HG03060 (cell line): ENCODE measurements around the gene FRMD4B.

ENCODE experiments used
- ATAC-seq: cut with Tn5 transposase; IDR thresholded peaks from one replicate; pipeline ENCODE4 v1.9.1; 2021; ENCODE audit warnings: low read depth, moderate number of reproducible peaks; ENCODE audit not compliant: unreplicated experiment

Gene FRMD4B

GRCh38 chr3:69212411-69213160, 173.3 kb downstream of the FRMD4B start:
- ATAC-seq, result peak; percentile 84

- no peak for ATAC-seq
Observed at GRCh38 chr3:69210068-69210730, 175.7 kb downstream of the FRMD4B start.

GRCh38 chr3:69209413-69209812, 176.5 kb downstream of the FRMD4B start:
- ATAC-seq, result no peak

GRCh38 chr3:69207031-69207430, 178.9 kb downstream of the FRMD4B start:
- ATAC-seq, result no peak

- ATAC-seq, result no peak
Observed at GRCh38 chr3:69205385-69205784, 180.5 kb downstream of the FRMD4B start.

- peak; percentile 94 for ATAC-seq
Observed at GRCh38 chr3:69204315-69204957, 181.5 kb downstream of the FRMD4B start.

- ATAC-seq, result no peak
Observed at GRCh38 chr3:69203631-69204314, 182.1 kb downstream of the FRMD4B start.

GRCh38 chr3:69201658-69202057, 184.2 kb downstream of the FRMD4B start:
- no peak for ATAC-seq

GRCh38 chr3:69200384-69201068, 185.4 kb downstream of the FRMD4B start:
- ATAC-seq, result no peak

- no peak for ATAC-seq
Observed at GRCh38 chr3:69199942-69200341, 185.9 kb downstream of the FRMD4B start.

- ATAC-seq, result no peak
Observed at GRCh38 chr3:69197922-69198530, 187.9 kb downstream of the FRMD4B start.

- ATAC-seq, result no peak
Observed at GRCh38 chr3:69197455-69197854, 188.4 kb downstream of the FRMD4B start.

GRCh38 chr3:69196876-69197275, 189.0 kb downstream of the FRMD4B start:
- ATAC-seq, result no peak

- ATAC-seq, result no peak
Observed at GRCh38 chr3:69194431-69195165, 191.3 kb downstream of the FRMD4B start.

GRCh38 chr3:69193749-69194148, 192.1 kb downstream of the FRMD4B start:
- ATAC-seq, result no peak

GRCh38 chr3:69191516-69191915, 194.4 kb downstream of the FRMD4B start:
- ATAC-seq, result no peak

- peak; percentile 67 for ATAC-seq
Observed at GRCh38 chr3:69189487-69189886, 196.4 kb downstream of the FRMD4B start.

- ATAC-seq, result no peak
Observed at GRCh38 chr3:69186575-69187093, 199.3 kb downstream of the FRMD4B start.
